Measurements from ENCODE around the gene DEDD2.

GRCh38 chr19:42246922-42247639, 29.6 kb upstream of the DEDD2 start:
- TF ChIP-seq TAF1 (IDR thresholded peaks at IDR 0.05; ENCODE audit: borderline replicate concordance, low read depth, low read length) (no peak), POLR2A (IDR thresholded peaks at IDR 0.05; ENCODE audit: low read depth, low read length) (0 out of 2 replicates have a peak, but pooled peaks have one; percentile 18), POLR2AphosphoS5 (IDR thresholded peaks at IDR 0.05; ENCODE audit: low read depth, low read length) (no peak)

Data from GM12892 (cell line).